Lung (tissue), 12 donors: ENCODE data around the gene ROBO1. TPM values are rescaled to one million over a fixed set of nuclear protein-coding genes. Genes with fewer than 3 reads are reported as not detected.

Experiments used
- ATAC-seq: fragments of 200-7000 bp; cut with Tn5 transposase; one replicate; pipeline ENCODE4 v1.9.1; 2020; ENCODE audit warnings: moderate number of reproducible peaks; ENCODE audit not compliant: insufficient read depth, low FRiP score
- DNase-seq, 3 donors: peaks; one replicate each; pipeline ENCODE4 v3.0.0-alpha.2; 2013 to 2017
- H3K27ac ChIP-seq, 2 donors: one replicate each; pipeline ENCODE4 v1.5.1; 2013; ENCODE audit warnings: mild to moderate bottlenecking in 2 of 2, moderate library complexity in 2 of 2, control low read depth in 1 of 2, inconsistent platforms in 1 of 2, low read depth in 1 of 2, low read length in 1 of 2
- H3K27me3 ChIP-seq, 3 donors: one replicate each; pipeline ENCODE4 v1.5.1; 2013; ENCODE audit warnings: low read length in 2 of 3; ENCODE audit not compliant: control insufficient read depth in 3 of 3, insufficient read depth in 3 of 3
- H3K36me3 ChIP-seq, 4 donors: one replicate each; pipeline ENCODE4 v1.5.1; 2013; ENCODE audit warnings: low read length in 4 of 4, mild to moderate bottlenecking in 1 of 4, moderate library complexity in 1 of 4; ENCODE audit not compliant: control insufficient read depth in 4 of 4, insufficient read depth in 4 of 4
- H3K4me1 ChIP-seq, 5 donors: one replicate each; pipeline ENCODE4 v1.5.1; 2013; ENCODE audit warnings: low read length in 5 of 5, mild to moderate bottlenecking in 2 of 5, moderate library complexity in 1 of 5; ENCODE audit not compliant: control insufficient read depth in 5 of 5, insufficient read depth in 5 of 5
- H3K4me3 ChIP-seq: one replicate; pipeline ENCODE4 v1.5.1; 2013; ENCODE audit warnings: mild to moderate bottlenecking, control low read depth, moderate library complexity
- H3K9ac ChIP-seq, 2 donors: one replicate each; pipeline ENCODE4 v1.5.1; 2013; ENCODE audit warnings: low read length in 2 of 2, control low read depth in 1 of 2; ENCODE audit not compliant: insufficient read depth in 1 of 2
- H3K9me3 ChIP-seq, 4 donors: one replicate each; pipeline ENCODE4 v1.5.1; 2013; ENCODE audit warnings: low read length in 3 of 4, mild to moderate bottlenecking in 1 of 4, moderate library complexity in 1 of 4; ENCODE audit not compliant: control insufficient read depth in 4 of 4, insufficient read depth in 3 of 4
- WGBS, 2 donors: extraction: QIAGEN DNeasy Blood & Tissue Kit; methylation state at CpG; one replicate each; pipeline ENCODE4 v1.1.7; 2013; 5-methylcytosine and 5-hydroxymethylcytosine counted together
- polyA plus RNA-seq, 2 donors: library from polyadenylated mRNA; stranded (reverse); fragments of 200-250 nt; gene quantifications; one replicate each; pipeline ENCODE4 v1.2.1, GENCODE V29; 2013
- total RNA-seq, 2 donors: library from RNA; depleted of rRNA in 1 of 2; stranded (reverse); fragments of >200 nt in 1 of 2; gene quantifications; one replicate each; pipeline ENCODE4 v1.2.1, GENCODE V29; 2014 to 2021
- TF ChIP-seq, protein P1 (sequence below): IDR thresholded peaks from 2 replicates; pipeline ENCODE4 v1.5.1; 2012; ENCODE audit warnings: mild to moderate bottlenecking; ENCODE audit errors: control extremely low read depth, extremely low read depth
- donor health status: control.
- donor health status: control.
- donor health status: Bipolar disorder and iron deficiency.
- donor health status: healthy.
- donor health status: DM: yes; HTN: yes; CAD: no.

The ROBO1 gene
- total and polyA plus RNA-seq, 4 donors, result 2.6 to 72.6 (median 15.7) TPM

DNA sequence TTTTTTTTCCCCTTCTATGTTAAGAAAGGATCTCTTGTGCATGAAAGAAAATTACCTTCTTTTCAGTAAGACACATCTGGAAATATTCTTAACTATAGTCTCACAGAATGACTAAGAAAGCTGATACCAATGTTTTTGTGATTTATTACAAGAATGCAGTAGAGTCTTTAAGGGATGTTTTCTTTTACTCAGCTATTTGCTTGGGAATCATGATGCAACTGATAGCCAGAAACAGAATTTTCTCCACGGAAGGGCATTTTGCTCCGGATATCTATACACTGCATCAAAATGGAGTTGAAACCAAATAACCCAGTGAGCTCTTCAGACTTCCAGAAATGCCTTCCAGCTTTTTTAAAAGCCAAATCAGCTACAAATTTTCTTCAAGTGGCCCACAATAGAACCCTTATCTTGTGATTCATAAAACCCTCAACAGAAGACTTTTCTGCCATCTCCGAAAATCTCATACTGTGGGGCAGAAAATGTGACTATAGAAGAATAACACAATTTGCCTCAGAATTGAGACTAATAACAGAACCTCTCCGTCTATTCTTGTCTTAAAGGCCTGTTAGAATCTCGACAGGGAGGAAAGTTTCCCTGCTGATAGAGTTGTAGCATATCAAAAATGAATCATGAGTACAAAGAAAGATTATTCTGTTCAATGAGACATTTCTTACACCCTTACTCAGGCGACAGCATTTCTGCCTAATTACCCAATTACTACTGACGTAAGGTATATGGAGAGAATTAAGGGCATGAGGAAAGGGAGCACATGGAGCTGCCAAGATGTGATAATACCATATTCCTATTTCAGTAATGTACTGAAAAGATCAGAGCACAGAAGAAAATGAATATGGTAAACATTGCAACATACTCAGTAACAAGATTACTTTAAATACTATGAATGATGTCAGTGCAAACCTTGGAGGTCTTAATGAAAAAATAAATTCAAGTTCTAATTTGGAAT, 900.1 kb downstream of the ROBO1 start:
- no peaks in the 10 kb centered on the region for H3K36me3 ChIP-seq
- ATAC-seq (no peak), DNase-seq (peak in 1 of 3 donors; percentile 44)
- H3K27me3 ChIP-seq, result no peaks in the 10 kb centered on the region
- H3K9ac ChIP-seq, result no peak overlapping the region
- 55 to 57% methylated on average over 7 of the region's 7 CpGs for WGBS, 2 donors
- TF ChIP-seq, protein P1, sequence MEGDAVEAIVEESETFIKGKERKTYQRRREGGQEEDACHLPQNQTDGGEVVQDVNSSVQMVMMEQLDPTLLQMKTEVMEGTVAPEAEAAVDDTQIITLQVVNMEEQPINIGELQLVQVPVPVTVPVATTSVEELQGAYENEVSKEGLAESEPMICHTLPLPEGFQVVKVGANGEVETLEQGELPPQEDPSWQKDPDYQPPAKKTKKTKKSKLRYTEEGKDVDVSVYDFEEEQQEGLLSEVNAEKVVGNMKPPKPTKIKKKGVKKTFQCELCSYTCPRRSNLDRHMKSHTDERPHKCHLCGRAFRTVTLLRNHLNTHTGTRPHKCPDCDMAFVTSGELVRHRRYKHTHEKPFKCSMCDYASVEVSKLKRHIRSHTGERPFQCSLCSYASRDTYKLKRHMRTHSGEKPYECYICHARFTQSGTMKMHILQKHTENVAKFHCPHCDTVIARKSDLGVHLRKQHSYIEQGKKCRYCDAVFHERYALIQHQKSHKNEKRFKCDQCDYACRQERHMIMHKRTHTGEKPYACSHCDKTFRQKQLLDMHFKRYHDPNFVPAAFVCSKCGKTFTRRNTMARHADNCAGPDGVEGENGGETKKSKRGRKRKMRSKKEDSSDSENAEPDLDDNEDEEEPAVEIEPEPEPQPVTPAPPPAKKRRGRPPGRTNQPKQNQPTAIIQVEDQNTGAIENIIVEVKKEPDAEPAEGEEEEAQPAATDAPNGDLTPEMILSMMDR, result no peak
- peaks cover 0 to 7% (median 0%) of the 10 kb centered on the region in 5 donors for H3K4me1 ChIP-seq
- H3K4me3 ChIP-seq, result no peak overlapping the region
- no peaks in the 10 kb centered on the region for H3K9me3 ChIP-seq
- H3K27ac ChIP-seq, result no peak overlapping the region

DNA sequence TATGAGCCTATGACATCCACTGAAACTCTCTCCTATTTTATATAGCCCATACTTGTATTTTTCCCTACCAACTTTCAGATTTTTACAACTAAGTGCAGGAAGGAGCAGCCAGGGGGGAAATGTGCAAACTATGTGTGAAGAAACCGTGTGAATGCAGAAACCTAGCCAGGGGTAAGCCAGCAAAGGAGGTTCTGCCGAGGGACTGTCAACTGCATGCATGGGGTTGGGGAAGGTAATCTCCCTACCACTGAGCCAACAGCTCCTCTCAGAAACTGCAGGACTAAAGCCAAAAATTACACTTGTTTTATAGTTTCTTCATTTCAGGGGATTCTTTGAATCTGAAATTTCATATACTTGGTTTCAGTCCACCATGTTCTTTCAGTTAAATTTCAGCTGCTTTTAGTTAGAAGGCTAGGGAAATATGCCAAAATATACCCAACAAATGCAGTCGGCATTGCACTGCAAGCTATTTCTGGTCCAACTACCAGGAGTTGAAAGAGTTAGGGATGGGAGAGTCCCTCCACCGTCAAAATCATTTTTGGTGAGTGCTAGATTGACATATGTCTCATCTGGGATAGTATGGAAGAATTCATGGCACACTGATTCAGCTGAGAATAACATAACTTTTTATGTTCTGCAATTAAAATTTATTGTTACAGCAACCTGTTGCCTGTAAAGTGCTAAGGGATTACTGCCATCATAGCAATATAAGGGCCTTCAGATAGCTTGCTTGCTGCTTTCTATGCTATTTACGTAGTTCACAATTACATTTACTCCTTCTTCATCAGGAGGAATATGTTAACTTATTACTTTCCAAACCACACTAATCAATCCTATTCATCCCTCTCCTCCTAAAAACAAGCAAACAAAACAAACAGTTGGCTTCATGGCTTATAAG, 904.2 kb downstream of the ROBO1 start:
- TF ChIP-seq, protein P1, result no peak
- H3K9me3 ChIP-seq, result no peaks in the 10 kb centered on the region
- no peaks in the 10 kb centered on the region for H3K36me3 ChIP-seq
- H3K4me1 ChIP-seq, result peaks cover 0 to 6% (median 0%) of the 10 kb centered on the region in 5 donors
- no peak for ATAC-seq
- no peak overlapping the region for H3K4me3 ChIP-seq
- no peak overlapping the region for H3K27ac ChIP-seq
- no peak for DNase-seq
- H3K27me3 ChIP-seq, result no peaks in the 10 kb centered on the region
- 89 to 90% methylated on average over 5 of the region's 5 CpGs for WGBS, 2 donors
- H3K9ac ChIP-seq, result no peak overlapping the region

DNA sequence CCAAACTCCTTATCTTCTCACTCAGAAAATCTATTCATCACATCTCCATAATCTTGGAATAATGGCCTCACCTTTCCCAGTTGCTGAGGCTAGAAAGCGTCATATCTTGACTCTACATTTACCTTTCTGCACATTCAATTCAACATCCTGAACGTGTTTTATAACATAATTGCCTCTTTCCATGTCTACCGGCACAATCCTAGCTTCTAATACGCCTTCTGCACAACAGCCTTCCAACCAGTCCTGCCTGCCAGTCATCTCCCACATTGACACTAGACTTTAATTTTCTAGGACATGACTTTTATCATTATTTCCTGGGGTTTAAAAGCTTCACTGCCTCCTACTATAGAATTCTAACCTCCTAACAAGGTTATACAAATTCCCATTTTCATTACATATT, 906.6 kb downstream of the ROBO1 start:
- 90 to 93% methylated on average over 4 of the region's 4 CpGs for WGBS, 2 donors
- TF ChIP-seq, protein P1, result no peak
- Histone ChIP-seq H3K36me3 (no peaks in the 10 kb centered on the region), H3K9me3 (no peaks in the 10 kb centered on the region), H3K27me3 (no peaks in the 10 kb centered on the region), H3K4me3 (no peak overlapping the region), H3K9ac (no peak overlapping the region), H3K27ac (no peak overlapping the region), H3K4me1 (peaks cover 0 to 2% (median 0%) of the 10 kb centered on the region in 5 donors)
- no peak for DNase-seq
- no peak for ATAC-seq
